ENCODE data around the gene CARMIL1. TPM values are rescaled to one million over a fixed set of nuclear protein-coding genes. Genes with fewer than 3 reads are reported as not detected.

CARMIL1 gene
- 100 to 1,000 TPM in 2 of 3 donors, 10 to 100 TPM in 1; 87.4 to 143 (median 115) TPM for polyA plus RNA-seq (ENCODE audit: insufficient read length in 3 of 3)
- long read RNA-seq, donor 1, partial matches to known transcripts = 28 of 28 reads
- long read RNA-seq, donor 1, other reads (novel, unspliced or antisense) = 0 of 28 reads
- long read RNA-seq, donor 2, partial matches to known transcripts = 31 of 31 reads
- long read RNA-seq, donor 2, other reads (novel, unspliced or antisense) = 0 of 31 reads
- long read RNA-seq, donor 3, full-length matches to known transcripts = 2 of 40 reads
- long read RNA-seq, donor 3, partial matches to known transcripts = 38 of 40 reads
- long read RNA-seq, donor 3, other reads (novel, unspliced or antisense) = 0 of 40 reads
- long read RNA-seq, donor 4, partial matches to known transcripts = 35 of 35 reads
- long read RNA-seq, donor 4, other reads (novel, unspliced or antisense) = 0 of 35 reads
- long read RNA-seq, donor 5, partial matches to known transcripts = 16 of 16 reads
- long read RNA-seq, donor 5, other reads (novel, unspliced or antisense) = 0 of 16 reads
- long read RNA-seq, donor 6, partial matches to known transcripts = 20 of 25 reads
- long read RNA-seq, donor 6, other reads (novel, unspliced or antisense) = 5 of 25 reads
- long read RNA-seq, donor 7, partial matches to known transcripts = 31 of 31 reads
- long read RNA-seq, donor 7, other reads (novel, unspliced or antisense) = 0 of 31 reads
- long read RNA-seq, donor 8 = 0 reads
- long read RNA-seq, donor 9, partial matches to known transcripts = 31 of 37 reads
- long read RNA-seq, donor 9, other reads (novel, unspliced or antisense) = 6 of 37 reads
- long read RNA-seq, donor 10, partial matches to known transcripts = 199 of 206 reads
- long read RNA-seq, donor 10, other reads (novel, unspliced or antisense) = 7 of 206 reads
- long read RNA-seq, donor 11, partial matches to known transcripts = 17 of 17 reads
- long read RNA-seq, donor 11, other reads (novel, unspliced or antisense) = 0 of 17 reads
- long read RNA-seq, donor 12, partial matches to known transcripts = 55 of 55 reads
- long read RNA-seq, donor 12, other reads (novel, unspliced or antisense) = 0 of 55 reads
- long read RNA-seq, donor 13, partial matches to known transcripts = 31 of 31 reads
- long read RNA-seq, donor 13, other reads (novel, unspliced or antisense) = 0 of 31 reads
- long read RNA-seq, donor 14, partial matches to known transcripts = 75 of 80 reads
- long read RNA-seq, donor 14, other reads (novel, unspliced or antisense) = 5 of 80 reads
- long read RNA-seq, donor 15, full-length matches to known transcripts = 1 of 267 reads
- long read RNA-seq, donor 15, partial matches to known transcripts = 266 of 267 reads
- long read RNA-seq, donor 15, other reads (novel, unspliced or antisense) = 0 of 267 reads
- long read RNA-seq, donor 16, full-length matches to known transcripts = 2 of 205 reads
- long read RNA-seq, donor 16, partial matches to known transcripts = 203 of 205 reads
- long read RNA-seq, donor 16, other reads (novel, unspliced or antisense) = 0 of 205 reads

GRCh38 chr6:25278914-25279747 lies at the start of gene CARMIL1:
Gene CARMIL1 (plus strand): TSS chr6:25279374. CDS start chr6:25279796, 422 bp downstream.
- peak; percentile 83 for DNase-seq

DNA sequence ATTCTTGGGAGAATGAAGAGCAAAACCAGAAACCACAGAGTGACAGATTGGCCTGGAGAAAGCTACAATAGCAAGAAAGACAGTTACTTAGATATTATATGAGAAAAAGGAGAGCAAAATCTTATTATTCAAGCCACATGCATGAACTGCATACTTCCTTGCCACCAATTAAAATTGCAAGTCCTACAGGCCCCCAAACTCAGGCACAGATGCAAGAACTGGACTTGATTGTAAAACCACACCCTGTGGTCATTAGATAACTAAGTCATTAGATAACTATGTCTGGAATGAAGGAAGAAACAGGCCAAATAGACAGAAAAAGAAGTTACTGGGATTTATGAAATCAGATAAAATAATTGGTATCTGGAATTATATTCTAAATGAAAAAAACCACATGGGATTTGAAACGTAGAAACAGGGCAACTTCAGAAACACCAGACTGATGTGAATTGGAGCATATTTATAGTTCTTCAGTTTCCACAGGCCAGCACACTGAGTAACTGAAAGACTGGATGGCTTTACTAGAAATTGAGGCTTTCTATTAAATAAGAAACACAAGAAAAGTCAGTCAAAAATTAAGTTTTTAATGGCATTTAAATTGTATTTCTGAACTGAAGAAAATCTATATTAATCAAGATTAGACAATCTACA lies 49.4 kb upstream of the CARMIL1 start:
- DNase-seq = no peak

GRCh38 chr6:25232479-25232878 lies 46.7 kb upstream of the CARMIL1 start:
- no peak for DNase-seq

DNA sequence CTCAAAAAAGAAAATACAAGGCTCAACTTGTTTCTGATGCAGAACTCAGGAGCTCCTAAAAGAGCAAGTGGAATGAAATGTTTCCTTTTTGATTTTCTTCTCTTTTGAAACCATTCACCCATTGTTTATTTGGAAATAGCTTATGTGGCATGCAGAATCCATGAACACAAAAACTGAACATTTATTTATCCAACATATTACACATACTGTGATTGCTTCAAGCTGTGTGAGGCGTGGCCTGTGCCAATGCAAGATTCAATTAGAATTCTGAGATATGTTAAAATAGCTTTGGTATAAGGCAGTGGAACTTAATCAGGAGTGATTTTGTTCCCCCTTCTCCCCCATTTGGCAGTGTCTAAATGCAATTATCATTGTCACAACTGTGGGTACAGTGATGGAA lies 45.9 kb upstream of the CARMIL1 start:
- DNase-seq = no peak

GRCh38 chr6:25237579-25237978 lies 41.6 kb upstream of the CARMIL1 start:
- no peak for DNase-seq

GRCh38 chr6:25239059-25239458 lies 40.1 kb upstream of the CARMIL1 start:
- peak; percentile 19 for DNase-seq

GRCh38 chr6:25239498-25239897 lies 39.7 kb upstream of the CARMIL1 start:
- no peak for DNase-seq

DNA sequence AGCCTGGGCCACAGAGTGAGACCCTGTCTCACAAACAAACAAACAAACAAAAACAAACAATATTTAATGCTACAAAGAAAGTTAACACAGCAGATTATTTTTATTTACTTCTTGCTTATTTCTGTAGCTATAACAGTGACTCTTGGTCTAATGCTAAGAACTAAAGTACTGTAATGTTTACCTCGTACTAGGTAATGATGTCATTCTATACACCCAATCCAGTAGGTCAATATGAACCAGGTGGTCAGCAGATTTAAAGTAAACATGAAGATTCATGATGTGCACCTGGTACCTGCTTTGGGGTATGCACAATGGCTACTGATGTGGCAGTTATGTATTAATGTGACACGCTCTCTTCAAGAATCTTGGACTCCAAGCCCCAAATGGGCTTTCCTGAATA lies 36.6 kb upstream of the CARMIL1 start:
- no peak for DNase-seq

DNA sequence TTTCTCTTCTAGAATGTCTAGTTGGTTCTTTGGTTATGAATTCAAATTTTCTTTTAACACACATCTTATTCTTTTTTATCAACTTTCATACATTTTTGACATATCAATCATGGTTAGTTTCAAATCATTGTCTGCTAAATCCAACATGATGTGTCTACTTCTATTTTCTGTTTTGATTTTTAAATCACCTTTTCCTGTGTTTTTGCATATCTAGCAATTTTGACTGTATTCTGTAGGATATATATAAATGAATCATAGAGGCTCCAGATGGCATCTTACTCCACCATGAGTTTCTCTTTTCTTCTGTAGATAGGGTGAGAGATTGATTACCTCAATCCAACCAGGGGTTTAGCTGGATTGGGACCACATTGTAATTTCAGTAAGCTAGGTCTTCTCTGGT lies 34.3 kb upstream of the CARMIL1 start:
- no peak for DNase-seq

- DNase-seq = no peak
Measured at GRCh38 chr6:25248123-25248522, 31.1 kb upstream of the CARMIL1 start.

- no peak for DNase-seq
Measured at GRCh38 chr6:25249133-25249532, 30.0 kb upstream of the CARMIL1 start.

GRCh38 chr6:25250878-25251277 lies 28.3 kb upstream of the CARMIL1 start:
- no peak for DNase-seq

DNA sequence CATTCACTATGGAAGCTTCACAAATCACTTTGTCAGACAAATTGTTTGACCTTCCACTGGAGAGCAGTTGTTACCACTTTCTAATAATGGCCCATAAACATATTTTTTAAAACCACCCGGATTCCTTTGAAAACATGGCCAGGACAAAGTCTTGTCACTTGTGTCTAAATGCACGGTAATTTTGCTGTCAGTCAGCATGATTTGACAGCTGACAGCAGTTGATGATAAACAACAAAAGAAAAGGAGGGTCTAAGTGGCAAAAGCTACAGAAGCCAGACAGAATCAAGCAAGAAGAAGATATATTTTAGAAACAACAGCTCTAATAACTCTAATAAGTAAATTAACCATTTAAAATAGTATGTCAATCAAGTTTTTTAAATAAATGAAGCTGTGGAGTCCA lies 27.7 kb upstream of the CARMIL1 start:
- DNase-seq = no peak

DNA sequence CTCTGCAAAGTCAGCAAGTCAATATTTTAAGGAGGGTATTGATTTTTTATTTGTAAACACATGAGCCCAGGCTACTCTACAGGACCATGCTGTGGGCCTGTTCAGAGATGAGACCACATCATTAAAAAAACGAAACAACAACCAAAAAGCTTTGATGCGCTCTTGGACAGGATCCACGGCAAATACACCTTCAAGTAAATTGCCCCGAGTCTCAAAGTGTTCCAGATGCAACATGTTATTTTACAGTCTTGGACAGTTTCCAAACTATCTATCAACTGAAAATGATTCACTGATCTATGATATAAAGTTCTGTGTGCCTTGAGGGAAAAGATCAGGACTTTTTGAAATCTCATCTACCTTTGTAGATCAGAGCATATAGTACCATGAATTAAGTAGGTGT lies 25.8 kb upstream of the CARMIL1 start:
- DNase-seq = no peak

GRCh38 chr6:25254671-25255070 lies 24.5 kb upstream of the CARMIL1 start:
- no peak for DNase-seq

GRCh38 chr6:25257686-25258348 lies 21.4 kb upstream of the CARMIL1 start:
- no peak for DNase-seq

GRCh38 chr6:25259756-25260155 lies 19.4 kb upstream of the CARMIL1 start:
- DNase-seq = no peak

GRCh38 chr6:25263657-25264056 lies 15.5 kb upstream of the CARMIL1 start:
- DNase-seq = no peak

DNA sequence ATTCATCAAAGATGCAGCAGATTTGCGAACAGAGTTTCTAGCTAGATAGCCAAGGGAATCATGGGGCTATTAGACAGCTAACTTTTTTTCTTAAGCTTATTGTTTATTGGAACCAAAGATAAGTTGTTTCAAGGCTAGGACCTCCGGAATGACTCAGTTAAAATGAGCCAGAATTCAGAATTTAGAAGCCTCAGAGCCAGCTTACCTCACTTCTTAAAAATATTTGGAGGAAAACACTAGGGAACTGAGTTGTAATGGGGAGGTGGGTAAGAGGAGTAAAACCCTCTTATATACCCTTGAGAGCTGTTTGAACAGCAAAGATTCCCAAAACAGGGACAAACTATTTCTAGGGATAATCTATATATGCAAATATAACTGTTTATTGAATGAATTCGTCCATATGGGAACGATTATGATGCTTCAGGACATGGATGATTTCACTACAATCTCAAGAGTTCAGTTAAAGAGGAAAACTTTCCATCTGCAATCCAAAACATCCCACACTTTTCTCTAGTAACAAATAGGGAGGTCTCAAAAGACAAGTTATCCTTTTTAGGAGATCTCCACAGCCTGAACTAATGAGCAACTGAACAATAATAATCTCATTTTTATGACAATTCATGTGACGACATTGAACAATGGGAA lies 12.6 kb upstream of the CARMIL1 start:
- no peak for DNase-seq
